CD4-positive, alpha-beta T cell treated with Interleukin-2 at 100 ng/mL for 4 hours (primary cell): ENCODE results near the gene IYD.

Experiments used
- DNase-seq: peaks from one replicate; pipeline ENCODE4 v3.0.0-alpha.2; 2020; ENCODE audit warnings: low spot score

The IYD gene

DNA sequence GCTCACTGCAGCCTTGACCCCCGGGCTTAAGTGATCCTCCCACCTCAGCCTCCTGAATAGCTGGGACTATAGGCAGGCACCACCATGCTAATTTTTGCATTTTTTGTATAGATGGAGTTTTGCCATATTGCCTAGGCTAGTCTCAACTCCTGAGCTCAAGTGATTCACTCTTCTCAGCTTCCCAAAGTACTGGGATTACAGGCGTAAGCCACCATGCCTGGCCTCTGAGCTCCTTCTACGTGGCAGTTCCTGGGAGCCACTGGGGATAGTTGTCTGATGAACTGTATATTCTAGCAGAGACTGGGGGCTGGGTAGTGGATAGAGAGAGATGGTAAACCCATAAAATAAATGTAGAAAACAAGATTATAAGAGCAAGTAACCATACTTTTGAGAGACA, 26.1 kb downstream of the IYD start:
- no peak for DNase-seq

GRCh38 chr6:150395388-150396009, 26.7 kb downstream of the IYD start:
- peak; percentile 44 for DNase-seq

- DNase-seq = no peak
Measured at GRCh38 chr6:150403458-150404246, 34.8 kb downstream of the IYD start.

DNA sequence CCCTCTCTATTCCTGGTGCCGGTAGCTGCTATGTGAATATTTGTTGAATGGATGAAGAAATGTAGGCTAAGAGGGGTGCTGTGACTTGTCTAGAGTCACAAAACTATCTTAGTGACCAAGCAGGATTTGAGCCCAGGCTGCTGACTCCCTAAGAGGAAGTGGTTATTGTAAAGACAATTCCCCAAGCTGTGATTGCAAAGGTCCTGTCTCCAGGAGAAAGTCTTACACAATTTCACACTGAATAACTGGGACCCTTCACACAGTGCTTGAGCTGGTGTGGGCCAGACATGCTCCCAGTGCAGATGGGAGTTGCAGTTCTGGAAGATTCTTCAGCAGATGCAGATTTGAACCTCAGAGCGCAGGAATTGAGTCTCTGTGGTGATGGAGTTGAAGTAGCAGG, 38.1 kb downstream of the IYD start:
- DNase-seq = no peak

DNA sequence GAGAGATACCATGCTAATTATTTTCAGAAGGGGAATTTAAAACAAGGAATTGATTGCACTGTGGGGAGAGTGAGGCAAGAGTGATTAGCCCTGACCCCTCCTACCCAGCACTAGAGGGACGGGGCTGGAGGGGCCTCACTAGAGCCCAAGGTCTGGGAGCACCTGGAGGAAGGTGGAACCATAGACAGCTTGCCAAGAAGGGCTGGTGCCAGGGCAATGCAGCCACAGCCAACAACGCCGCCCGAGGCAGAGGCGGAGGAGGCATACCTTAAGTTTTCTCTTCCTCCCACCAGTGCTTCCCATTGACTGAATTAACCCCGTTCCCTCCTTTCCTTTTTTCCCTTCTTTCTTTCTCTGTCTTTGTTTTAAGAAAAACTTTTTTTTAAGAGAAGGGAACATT, 40.0 kb downstream of the IYD start:
- DNase-seq = no peak

GRCh38 chr6:150409576-150410066, 40.8 kb downstream of the IYD start:
- no peak for DNase-seq

DNA sequence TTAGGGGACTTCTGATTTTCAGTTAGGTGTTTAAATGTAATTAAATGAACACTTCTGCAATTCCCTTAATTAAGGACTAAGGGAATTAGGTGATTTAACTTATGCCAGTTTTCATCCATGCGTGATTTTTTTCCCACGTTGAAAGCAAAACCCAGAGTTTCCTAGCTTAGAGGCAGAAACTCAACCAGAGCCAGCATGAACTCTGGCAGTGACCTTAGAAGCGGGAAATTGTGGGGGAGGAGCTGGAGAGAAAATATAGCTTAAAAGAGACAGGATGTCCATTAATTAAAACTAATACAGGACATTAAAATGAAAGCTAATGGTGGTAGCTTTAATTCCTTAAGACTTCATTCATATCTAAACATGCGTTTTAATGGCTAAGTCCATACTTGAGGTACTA, 41.6 kb downstream of the IYD start:
- no peak for DNase-seq

- DNase-seq = no peak
Measured at GRCh38 chr6:150410906-150411305, 42.1 kb downstream of the IYD start.

- DNase-seq = no peak
Measured at GRCh38 chr6:150412221-150412620, 43.4 kb downstream of the IYD start.

- no peak for DNase-seq
Measured at GRCh38 chr6:150413198-150413597, 44.4 kb downstream of the IYD start.

DNA sequence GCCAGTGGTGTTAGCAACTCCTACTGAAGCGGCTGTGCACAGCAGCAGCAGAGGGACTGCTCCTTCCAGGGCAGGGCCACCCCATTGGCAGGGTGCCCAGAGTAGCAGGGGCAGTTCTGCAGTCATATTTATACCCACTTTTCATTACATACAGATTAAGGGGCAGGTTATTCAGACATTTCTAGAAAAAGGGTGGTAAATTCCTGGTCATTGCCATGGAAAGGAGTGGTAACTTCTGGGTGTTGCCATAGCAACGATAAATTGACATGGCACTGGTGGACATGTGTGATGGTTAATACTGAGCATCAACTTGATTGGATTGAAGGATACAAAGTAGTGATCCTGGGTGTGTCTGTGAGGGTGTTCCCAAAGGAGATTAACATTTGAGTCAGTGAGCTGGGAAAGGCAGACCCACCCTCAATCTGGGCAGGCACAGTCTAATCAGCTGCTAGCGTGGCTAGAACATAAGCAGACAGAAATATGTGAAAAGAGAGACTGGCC, 45.0 kb downstream of the IYD start:
- no peak for DNase-seq

GRCh38 chr6:150416128-150416527, 47.3 kb downstream of the IYD start:
- DNase-seq = no peak

DNA sequence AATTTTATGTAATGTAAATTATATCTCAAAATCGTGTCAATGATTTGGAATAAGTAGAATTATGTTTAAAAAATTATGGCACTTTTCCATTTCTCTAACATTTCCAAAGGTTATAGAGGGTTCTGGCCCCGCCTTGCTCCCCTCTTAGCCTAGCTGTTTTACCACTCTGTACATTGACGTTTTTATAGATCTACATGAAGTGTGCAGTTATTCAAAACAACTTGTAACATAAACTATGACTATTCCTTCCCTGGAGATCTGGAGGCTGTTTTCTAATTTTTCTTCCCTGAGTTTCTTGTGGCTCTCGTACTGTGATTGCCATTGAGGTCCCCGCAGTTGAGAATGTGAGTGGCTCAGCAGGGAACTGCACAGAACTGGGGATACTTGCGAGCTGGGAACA, 48.4 kb downstream of the IYD start:
- no peak for DNase-seq

GRCh38 chr6:150417899-150418826, 49.4 kb downstream of the IYD start:
- DNase-seq = peak; percentile 57

DNA sequence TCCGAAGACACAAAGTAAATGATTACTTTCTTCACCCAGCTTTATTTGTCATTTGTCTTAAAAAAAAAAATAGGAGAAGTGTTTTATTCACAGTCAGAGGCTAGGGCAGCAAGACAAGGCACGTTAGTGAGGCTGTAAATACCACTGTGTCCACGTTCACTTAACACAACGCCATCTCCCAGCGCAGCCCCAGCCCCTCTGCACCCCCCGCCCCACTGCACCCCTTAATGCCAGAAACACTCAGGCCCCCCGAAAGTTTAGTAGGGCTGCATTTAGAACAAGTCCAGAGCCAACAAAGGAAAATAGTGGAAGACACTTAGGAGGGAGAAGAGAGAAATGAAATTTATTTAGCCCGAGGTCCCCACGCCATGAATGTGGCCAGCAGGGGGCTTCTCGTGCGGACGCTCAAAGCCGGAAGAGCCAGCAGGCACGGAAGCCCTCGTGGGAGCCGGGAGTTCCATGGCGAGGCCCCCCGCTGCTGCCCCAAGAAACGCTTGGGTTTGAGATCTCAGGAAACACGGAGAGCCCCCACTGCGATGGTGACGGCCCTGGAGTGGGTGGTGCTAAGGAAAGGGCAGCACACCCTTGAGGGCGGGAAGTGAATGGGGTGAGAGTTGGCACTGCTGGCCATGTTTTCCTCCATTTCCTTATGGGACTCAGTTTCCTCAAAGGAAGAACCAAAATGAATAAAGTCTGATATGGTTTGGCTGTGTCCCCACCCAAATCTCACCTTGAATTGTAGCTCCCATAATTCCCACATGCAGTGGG, 50.2 kb downstream of the IYD start:
- peak; percentile 44 for DNase-seq

GRCh38 chr6:150420428-150420827, 51.6 kb downstream of the IYD start:
- no peak for DNase-seq

DNA sequence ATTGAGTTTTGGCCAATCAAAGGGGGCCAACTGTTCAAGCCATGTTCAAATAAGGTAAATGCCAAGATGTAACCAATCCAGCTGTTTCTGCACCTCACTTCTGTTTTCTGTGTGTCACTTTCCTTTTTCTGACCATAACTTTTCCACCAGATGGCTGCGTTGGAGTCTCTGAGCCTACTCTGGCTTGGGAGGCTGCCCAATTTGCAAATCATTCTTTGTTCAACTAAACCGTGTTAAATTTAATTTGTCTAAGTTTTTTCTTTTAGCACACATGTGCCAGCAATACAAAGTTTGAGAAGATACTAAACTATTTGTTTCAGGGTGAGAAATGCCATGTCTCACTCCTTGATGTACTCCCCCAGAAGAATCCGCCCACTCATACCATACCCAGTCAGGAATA, 52.1 kb downstream of the IYD start:
- no peak for DNase-seq

GRCh38 chr6:150425508-150425907, 56.7 kb downstream of the IYD start:
- no peak for DNase-seq

DNA sequence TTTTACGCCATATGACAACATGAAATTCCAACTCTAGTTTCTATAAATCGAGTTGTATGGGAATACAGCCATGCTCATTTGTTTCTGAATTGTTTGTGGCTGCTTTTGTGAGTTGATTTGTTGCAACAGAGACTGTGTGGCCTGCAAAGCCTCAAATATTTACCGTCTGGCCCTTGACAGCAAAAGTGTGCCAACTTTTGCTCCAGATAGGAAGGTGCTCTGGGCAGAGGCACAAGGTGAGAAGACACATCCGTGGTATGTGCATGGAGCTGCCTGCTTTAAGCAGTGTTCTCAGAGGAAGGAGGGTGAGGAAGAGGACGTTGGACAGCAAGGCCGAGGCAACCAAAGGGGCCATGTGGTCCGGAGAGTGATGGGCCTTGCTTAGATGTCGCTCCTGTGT, 57.4 kb downstream of the IYD start:
- DNase-seq = no peak

- DNase-seq = no peak
Measured at GRCh38 chr6:150427037-150427602, 58.3 kb downstream of the IYD start.

DNA sequence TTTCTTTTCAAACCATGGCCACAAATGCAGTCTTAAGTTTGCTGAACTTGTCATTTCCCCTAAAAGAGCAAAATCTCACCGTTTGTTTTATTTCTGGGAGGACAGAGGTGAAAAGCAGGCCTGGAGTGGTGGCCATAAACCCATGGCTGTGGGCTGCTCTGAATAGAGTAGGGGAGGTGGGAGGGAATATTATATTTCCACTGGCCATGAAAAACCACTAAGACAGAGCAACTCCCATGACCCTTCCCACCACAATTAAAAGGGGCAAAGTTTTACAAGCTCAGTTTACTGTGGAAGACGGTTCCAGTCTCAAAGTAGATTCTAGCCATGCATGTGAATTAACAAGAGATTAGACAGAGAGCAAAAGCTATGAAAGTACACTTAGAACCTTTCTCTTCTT, 59.0 kb downstream of the IYD start:
- DNase-seq = no peak
